Fibroblast of mammary gland (primary cell): Measurements from ENCODE around the gene ENO1.
"Not testable (repeated sequence)": the region's sequence is repeated elsewhere in the genome, so short reads cannot be mapped to it uniquely, and the experiment has no call there.

ENCODE experiments used
- DNase-seq: peaks from one replicate; pipeline ENCODE4 v3.0.0-alpha.2; 2010; ENCODE audit warnings: low read depth
- H3K4me3 ChIP-seq: 2 replicates; pipeline ENCODE4 v1.5.1; 2011; ENCODE audit warnings: low read depth, mild to moderate bottlenecking, low read length, moderate library complexity; ENCODE audit not compliant: control insufficient read depth
- CTCF ChIP-seq: conservative IDR thresholded peaks from 2 replicates; pipeline ENCODE4 v1.5.1; 2011; ENCODE audit warnings: low read depth, low read length, inconsistent platforms; ENCODE audit not compliant: control insufficient read depth, insufficient read depth

The ENO1 gene

GRCh38 chr1:8905582-8906191 is 27.2 kb upstream of the ENO1 start:
- no peak overlapping the region for H3K4me3 ChIP-seq
- peak; percentile 55 for DNase-seq
- no peak for TF ChIP-seq CTCF

GRCh38 chr1:8903908-8904650 is 25.6 kb upstream of the ENO1 start:
- TF ChIP-seq CTCF, result no peak
- peak; percentile 93 for DNase-seq
- H3K4me3 ChIP-seq, result no peak overlapping the region

- H3K4me3 ChIP-seq, result no peak overlapping the region
- no peak for TF ChIP-seq CTCF
- peak; percentile 50 for DNase-seq
These were observed 24.9 kb upstream of the ENO1 start for GRCh38 chr1:8903410-8903809.

GRCh38 chr1:8902765-8903164 is 24.3 kb upstream of the ENO1 start:
- DNase-seq, result peak; percentile 31
- no peak overlapping the region for H3K4me3 ChIP-seq

GRCh38 chr1:8900684-8901083 is 22.2 kb upstream of the ENO1 start:
- not testable (repeated sequence) for H3K4me3 ChIP-seq, DNase-seq

More at GRCh38 chr1:8902765-8903164, 24.3 kb upstream of the ENO1 start:
- peak; percentile 14 for TF ChIP-seq CTCF

- DNase-seq, result no peak
- TF ChIP-seq CTCF, result no peak
- no peak overlapping the region for H3K4me3 ChIP-seq
These were observed 20.6 kb upstream of the ENO1 start for GRCh38 chr1:8899046-8899445.

GRCh38 chr1:8898418-8898817 is 19.9 kb upstream of the ENO1 start:
- not testable (repeated sequence) for H3K4me3 ChIP-seq, DNase-seq

- H3K4me3 ChIP-seq, DNase-seq: not testable (repeated sequence)
These were observed 19.0 kb upstream of the ENO1 start for GRCh38 chr1:8897505-8897904.

- H3K4me3 ChIP-seq, DNase-seq: not testable (repeated sequence)
These were observed 18.3 kb upstream of the ENO1 start for GRCh38 chr1:8896775-8897174.
